GM12891 (cell line): Measurements from ENCODE around the gene PHKA2.

Experiments
- DNase-seq: peaks from one replicate; pipeline ENCODE4 v3.0.0; 2011; ENCODE audit warnings: low spot score; ENCODE audit not compliant: insufficient read length
- FAIRE-seq: peaks from 2 replicates; lab custom pipeline; 2011; peaks lifted over from hg19 to GRCh38; lab: Jason Lieb, UNC
- PAX5 ChIP-seq: IDR thresholded peaks from 2 replicates; pipeline ENCODE4 v1.6.1; 2011; ENCODE audit warnings: low read length, moderate library complexity, mild to moderate bottlenecking; ENCODE audit not compliant: insufficient read depth, severe bottlenecking
- POLR2A ChIP-seq: IDR thresholded peaks from 2 replicates; pipeline ENCODE4 v1.6.1; 2011; ENCODE audit warnings: low read depth, low read length, control low read depth
- POLR2AphosphoS5 ChIP-seq: IDR thresholded peaks from 2 replicates; pipeline ENCODE4 v1.6.1; 2011; ENCODE audit warnings: low read depth, low read length, control low read depth
- POU2F2 ChIP-seq: IDR thresholded peaks from 2 replicates; pipeline ENCODE4 v1.6.1; 2011; ENCODE audit warnings: low read depth, mild to moderate bottlenecking, control low read depth, low read length, moderate library complexity
- SPI1 ChIP-seq: IDR thresholded peaks from 2 replicates; pipeline ENCODE4 v1.6.1; 2011; ENCODE audit warnings: low read depth, low read length, control low read depth
- TAF1 ChIP-seq: IDR thresholded peaks from 2 replicates; pipeline ENCODE4 v1.6.1; 2011; ENCODE audit warnings: low read depth, low read length, control low read depth

PHKA2 gene

GRCh38 chrX:18920566-18920965, 63.3 kb downstream of the PHKA2 start:
- FAIRE-seq (no peak), DNase-seq (no peak)

GRCh38 chrX:18920079-18920478, 63.8 kb downstream of the PHKA2 start:
- FAIRE-seq, result no peak
- DNase-seq, result no peak
- TF ChIP-seq PAX5, result no peak
- no peak for TF ChIP-seq POLR2AphosphoS5
- TF ChIP-seq POLR2A, result no peak
- TF ChIP-seq POU2F2, result no peak
- TF ChIP-seq SPI1, result no peak
- no peak for TF ChIP-seq TAF1

More at GRCh38 chrX:18920566-18920965, 63.3 kb downstream of the PHKA2 start:
- no peak for TF ChIP-seq POLR2A
- TF ChIP-seq TAF1, result no peak
- no peak for TF ChIP-seq POU2F2
- no peak for TF ChIP-seq SPI1
- no peak for TF ChIP-seq PAX5
- no peak for TF ChIP-seq POLR2AphosphoS5

GRCh38 chrX:18917831-18918230, 66.1 kb downstream of the PHKA2 start:
- DNase-seq (no peak), FAIRE-seq (no peak)
- no peak for TF ChIP-seq POLR2A
- no peak for TF ChIP-seq PAX5
- no peak for TF ChIP-seq POLR2AphosphoS5
- TF ChIP-seq SPI1, result no peak
- TF ChIP-seq TAF1, result no peak
- no peak for TF ChIP-seq POU2F2

- no peak for FAIRE-seq
- TF ChIP-seq POLR2AphosphoS5 (no peak), POU2F2 (no peak), TAF1 (no peak)
- no peak for DNase-seq
These were observed 77.6 kb downstream of the PHKA2 start for GRCh38 chrX:18906286-18906685.

GRCh38 chrX:18900401-18900976, 83.4 kb downstream of the PHKA2 start:
- no peak for FAIRE-seq

GRCh38 chrX:18899796-18900380, 84.0 kb downstream of the PHKA2 start:
- TF ChIP-seq POU2F2, result no peak
- TF ChIP-seq POLR2A, result no peak
- no peak for TF ChIP-seq SPI1
- TF ChIP-seq TAF1, result no peak
- no peak for TF ChIP-seq POLR2AphosphoS5
- TF ChIP-seq PAX5, result no peak
- peak; percentile 54 for FAIRE-seq
- DNase-seq, result no peak

More at GRCh38 chrX:18900401-18900976, 83.4 kb downstream of the PHKA2 start:
- TF ChIP-seq TAF1 (no peak), POU2F2 (no peak), POLR2AphosphoS5 (no peak), SPI1 (no peak), POLR2A (no peak), PAX5 (no peak)
- DNase-seq, result no peak

GRCh38 chrX:18898492-18898891, 85.4 kb downstream of the PHKA2 start:
- DNase-seq (no peak), FAIRE-seq (no peak)
- TF ChIP-seq PAX5 (no peak), TAF1 (no peak), POLR2A (no peak), POLR2AphosphoS5 (no peak), SPI1 (no peak), POU2F2 (no peak)

GRCh38 chrX:18898091-18898490, 85.8 kb downstream of the PHKA2 start:
- FAIRE-seq, result no peak
- TF ChIP-seq TAF1, result no peak
- TF ChIP-seq PAX5, result no peak
- no peak for TF ChIP-seq POU2F2
- TF ChIP-seq POLR2A, result no peak
- no peak for TF ChIP-seq POLR2AphosphoS5
- no peak for TF ChIP-seq SPI1
- no peak for DNase-seq

- TF ChIP-seq SPI1, result no peak
- TF ChIP-seq POLR2AphosphoS5, result no peak
- no peak for TF ChIP-seq PAX5
- TF ChIP-seq TAF1, result no peak
- TF ChIP-seq POLR2A, result no peak
- no peak for TF ChIP-seq POU2F2
- no peak for FAIRE-seq
- no peak for DNase-seq
These were observed 86.3 kb downstream of the PHKA2 start for GRCh38 chrX:18897611-18898010.

GRCh38 chrX:18896680-18897544, 87.0 kb downstream of the PHKA2 start:
- no peak for FAIRE-seq

More at GRCh38 chrX:18896680-18897544, 87.0 kb downstream of the PHKA2 start:
- TF ChIP-seq POLR2AphosphoS5 (no peak), SPI1 (no peak), PAX5 (no peak), POU2F2 (no peak), POLR2A (no peak), TAF1 (no peak)
- DNase-seq, result no peak
